GM10847 (cell line): Measurements from ENCODE around the gene NOG.

Source experiments
- POLR2A ChIP-seq: IDR thresholded peaks from 2 replicates; pipeline ENCODE4 v1.6.1; 2011; ENCODE audit not compliant: insufficient read length; ENCODE audit errors: extremely low read depth

NOG gene

GRCh38 chr17:56641894-56642293, 48.4 kb downstream of the NOG start:
- TF ChIP-seq POLR2A: no peak

DNA sequence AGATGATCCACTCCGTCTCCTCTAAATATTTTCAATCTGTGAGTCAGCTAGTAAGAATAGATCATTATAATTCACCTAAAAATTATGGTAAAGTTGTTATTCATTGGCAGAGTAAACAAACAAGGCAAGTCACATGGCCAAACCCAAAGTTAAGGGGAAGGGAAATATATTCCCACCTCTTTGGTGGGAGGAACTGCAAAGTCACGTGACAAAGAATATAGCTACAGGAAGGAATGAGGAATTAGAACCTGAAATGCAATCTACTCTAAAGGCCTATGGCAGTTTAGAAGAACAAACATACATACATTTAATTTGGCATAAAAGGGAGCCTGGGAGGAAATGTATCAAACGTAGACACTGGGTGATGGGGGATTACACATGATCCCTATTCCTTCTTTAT, 48.9 kb downstream of the NOG start:
- no peak for TF ChIP-seq POLR2A
